HFFc6 (cell line): ENCODE measurements around the gene NBAS. TPM values are rescaled to one million over a fixed set of nuclear protein-coding genes. Genes with fewer than 3 reads are reported as not detected.
A peak's percentile ranks its signal among the peaks of the same experiment; 100 is the strongest.

Source experiments
- DNase-seq: peaks from one replicate; pipeline ENCODE4 v3.0.0-alpha.2; 2018
- H3K27ac Mint-ChIP-seq: 2 replicates; pipeline ENCODE4 v1.8.0; 2020; ENCODE audit warnings: mild to moderate bottlenecking, mixed read lengths
- H3K27me3 Mint-ChIP-seq: 2 replicates; pipeline ENCODE4 v1.8.0; 2021; ENCODE audit warnings: mild to moderate bottlenecking, moderate library complexity, mixed read lengths; ENCODE audit not compliant: insufficient read depth
- H3K36me3 Mint-ChIP-seq: 2 replicates; pipeline ENCODE4 v1.8.0; 2021; ENCODE audit warnings: low read depth, mixed read lengths
- H3K4me1 Mint-ChIP-seq: 2 replicates; pipeline ENCODE4 v1.8.0; 2020; ENCODE audit warnings: low read depth, mixed read lengths
- H3K4me3 Mint-ChIP-seq: 2 replicates; pipeline ENCODE4 v1.8.0; 2020; ENCODE audit warnings: mild to moderate bottlenecking, moderate library complexity, mixed read lengths
- H3K9me3 Mint-ChIP-seq: 2 replicates; pipeline ENCODE4 v1.8.0; 2020; ENCODE audit warnings: mild to moderate bottlenecking, mixed read lengths
- CTCF ChIP-seq: fragments of 200-600 bp; sonication (generic); IDR thresholded peaks from 2 replicates; pipeline ENCODE4 v1.5.0; 2021; ENCODE audit warnings: antibody characterized with exemption, mild to moderate bottlenecking
- total RNA-seq, 6 experiments: library from RNA; stranded (reverse); fragmentation: NEBNext Ultra II Directional; extraction: Animal tissue kit (Norgen Biotek cat#: 25700); gene quantifications; 2 replicates in 1 of 6; 3 replicates in 5 of 6; pipeline ENCODE4 v1.2.3, GENCODE V29; 2021

NBAS gene
- total RNA-seq, 6 experiments from 2014 or later = 43.5 to 54.0 (median 52.2) TPM

GRCh38 chr2:15307526-15307925 is 253.6 kb downstream of the NBAS start:
- Mint-ChIP-seq H3K27ac (no peak overlapping the region), H3K9me3 (no peaks in the 10 kb centered on the region), H3K4me3 (no peak overlapping the region), H3K36me3 (peaks cover 44% of the 10 kb centered on the region), H3K4me1 (peaks cover 24% of the 10 kb centered on the region), H3K27me3 (peaks cover 3% of the 10 kb centered on the region)
- no peak for TF ChIP-seq CTCF
- DNase-seq = no peak

- no peaks in the 10 kb centered on the region for H3K9me3 Mint-ChIP-seq
- TF ChIP-seq CTCF = no peak
- H3K4me1 Mint-ChIP-seq = peaks cover 29% of the 10 kb centered on the region
- no peak overlapping the region for H3K27ac Mint-ChIP-seq
- DNase-seq = no peak
- no peak overlapping the region for H3K4me3 Mint-ChIP-seq
- peaks cover 52% of the 10 kb centered on the region for H3K36me3 Mint-ChIP-seq
- H3K27me3 Mint-ChIP-seq = peaks cover 4% of the 10 kb centered on the region
Measured at GRCh38 chr2:15306706-15307105, 254.4 kb downstream of the NBAS start.

GRCh38 chr2:15303874-15304273 is 257.3 kb downstream of the NBAS start:
- Mint-ChIP-seq H3K36me3 (peaks cover 50% of the 10 kb centered on the region), H3K4me3 (no peak overlapping the region), H3K27me3 (peaks cover 4% of the 10 kb centered on the region), H3K27ac (no peak overlapping the region; the same call in 1 of the 2 replicates), H3K9me3 (no peaks in the 10 kb centered on the region), H3K4me1 (peaks cover 23% of the 10 kb centered on the region)
- no peak for DNase-seq
- TF ChIP-seq CTCF = no peak

- peaks cover 4% of the 10 kb centered on the region for H3K27me3 Mint-ChIP-seq
- H3K27ac Mint-ChIP-seq = no peak overlapping the region
- DNase-seq = peak; percentile 12
- peaks cover 56% of the 10 kb centered on the region for H3K36me3 Mint-ChIP-seq
- no peak for TF ChIP-seq CTCF
- H3K9me3 Mint-ChIP-seq = no peaks in the 10 kb centered on the region
- H3K4me1 Mint-ChIP-seq = peaks cover 23% of the 10 kb centered on the region
- no peak overlapping the region for H3K4me3 Mint-ChIP-seq
Measured at GRCh38 chr2:15302154-15302553, 259.0 kb downstream of the NBAS start.

GRCh38 chr2:15300624-15301573 is 260.2 kb downstream of the NBAS start:
- no peak overlapping the region; the same call in 1 of the 2 replicates for H3K27ac Mint-ChIP-seq
- no peak for TF ChIP-seq CTCF
- H3K4me3 Mint-ChIP-seq = no peak overlapping the region
- DNase-seq = no peak
- H3K36me3 Mint-ChIP-seq = peaks cover 52% of the 10 kb centered on the region
- H3K9me3 Mint-ChIP-seq = no peaks in the 10 kb centered on the region
- H3K4me1 Mint-ChIP-seq = peaks cover 23% of the 10 kb centered on the region
- peaks cover 4% of the 10 kb centered on the region; the same call in 1 of the 2 replicates for H3K27me3 Mint-ChIP-seq
